GM11168 (cell line): ENCODE data around the gene PUS1.
"Not testable (repeated sequence)": the region's sequence is repeated elsewhere in the genome, so short reads cannot be mapped to it uniquely, and the experiment has no call there.

ENCODE experiments used
- in situ Hi-C: fragments of 300-500 bp; cut with MboI; formaldehyde crosslinking; loops from one replicate; pipeline ENCODE4 v1.12.0; 2022; ENCODE audit warnings: low sequenced_read_pairs; ENCODE audit not compliant: unreplicated experiment

Gene PUS1

DNA sequence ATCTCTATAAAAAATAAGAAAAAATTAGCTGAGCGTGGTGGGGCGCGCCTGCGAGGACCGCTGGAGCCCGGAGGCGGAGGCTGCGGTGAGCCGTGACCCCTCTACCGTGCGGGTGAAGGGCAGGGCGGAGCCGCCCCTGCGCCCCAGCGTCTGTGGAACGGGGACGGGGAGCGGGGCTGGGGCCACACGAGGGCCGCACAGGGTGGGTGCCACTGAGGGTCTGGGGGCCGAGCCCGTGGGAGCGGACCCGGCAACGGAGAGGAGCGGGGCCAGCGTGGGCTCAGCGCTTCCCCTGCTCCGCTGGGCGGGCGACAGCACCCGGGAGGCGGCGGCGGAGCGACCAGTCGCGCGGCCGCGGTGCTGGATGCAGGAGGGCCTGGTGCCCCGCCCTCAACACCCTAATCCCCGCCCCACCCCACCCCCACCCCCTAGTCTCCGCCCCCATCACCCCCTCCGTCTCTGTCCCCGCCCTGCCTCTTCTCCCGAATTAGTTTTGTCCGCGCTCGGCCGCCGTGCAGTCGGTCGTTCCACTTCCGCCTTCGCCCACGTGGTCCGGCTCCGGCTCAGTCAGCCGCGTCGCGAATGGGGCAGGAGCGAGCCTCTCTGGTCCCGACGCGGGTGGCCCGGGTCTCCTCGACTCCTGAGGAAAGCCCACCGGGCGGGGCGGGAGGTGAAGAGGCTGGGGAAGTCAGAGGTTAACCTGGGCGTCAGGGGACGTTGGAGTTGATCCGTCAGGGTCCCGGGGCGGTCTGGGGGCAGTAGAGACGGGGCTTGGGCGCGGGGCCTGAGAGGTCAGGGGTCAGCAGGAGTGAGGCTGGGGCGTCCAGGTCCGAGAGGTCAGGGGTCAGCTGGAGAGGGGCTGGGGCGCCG is at the start of gene PUS1:
Gene PUS1 (plus strand): TSS at position 566 of the 870 bp plus-strand sequence. CDS start 447 bp downstream, outside the sequence.
- in situ Hi-C loops, result no loop called here

DNA sequence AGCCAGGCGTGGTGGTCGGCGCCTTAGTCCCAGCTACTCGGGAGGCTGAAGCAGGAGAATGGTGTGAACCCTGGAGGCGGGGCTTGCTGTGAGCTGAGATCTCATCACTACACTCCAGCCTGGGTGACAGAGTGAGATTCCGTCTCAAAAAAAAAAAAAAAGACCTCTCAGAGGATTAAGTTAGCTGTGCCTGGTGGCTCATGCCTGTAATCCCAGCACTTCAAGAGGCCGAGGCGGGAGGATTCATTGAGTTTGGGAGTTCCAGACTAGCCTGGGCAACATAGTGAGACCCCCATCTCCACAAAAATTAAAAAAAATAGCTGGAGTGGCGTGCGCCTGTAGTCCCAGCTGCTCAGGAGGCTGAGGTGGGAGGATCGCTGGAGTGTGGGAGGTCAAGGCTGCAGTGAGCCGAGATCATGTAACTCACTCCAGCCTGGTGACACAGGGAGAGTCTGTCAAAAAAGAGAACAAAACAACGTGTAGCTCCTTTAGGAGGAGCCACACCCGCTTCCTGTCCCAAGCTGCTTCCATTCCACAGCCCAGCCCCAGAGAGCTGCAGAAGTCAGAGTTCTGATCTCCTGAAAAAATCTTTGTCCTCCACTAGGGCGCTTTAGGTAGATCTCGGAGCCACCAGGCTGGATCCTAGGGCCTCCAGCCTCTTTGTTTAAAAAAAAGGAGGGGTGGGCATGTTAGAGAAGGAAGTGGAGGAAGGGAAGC is 46.1 kb upstream of the PUS1 start:
- in situ Hi-C loops, result no loop called here

DNA sequence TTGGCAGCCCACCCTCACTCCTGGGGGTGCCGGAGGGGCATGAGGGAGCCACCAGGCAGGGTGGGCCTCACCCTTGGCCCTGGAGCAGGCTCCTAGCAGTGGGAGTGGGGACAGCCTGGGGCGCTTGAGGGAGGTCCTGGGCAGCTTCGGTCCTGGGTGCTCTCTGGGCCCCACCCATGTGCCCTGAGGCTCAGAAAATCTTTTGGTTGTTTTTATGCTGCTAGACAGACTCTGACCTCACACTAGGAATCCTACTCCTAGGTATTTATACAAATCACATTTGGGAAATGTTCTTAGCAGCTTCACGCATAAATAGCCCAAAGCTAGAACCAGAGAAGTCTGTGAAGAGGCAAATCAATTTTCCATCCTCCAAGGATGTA is 45.6 kb upstream of the PUS1 start:
- in situ Hi-C loops, result no loop called here

DNA sequence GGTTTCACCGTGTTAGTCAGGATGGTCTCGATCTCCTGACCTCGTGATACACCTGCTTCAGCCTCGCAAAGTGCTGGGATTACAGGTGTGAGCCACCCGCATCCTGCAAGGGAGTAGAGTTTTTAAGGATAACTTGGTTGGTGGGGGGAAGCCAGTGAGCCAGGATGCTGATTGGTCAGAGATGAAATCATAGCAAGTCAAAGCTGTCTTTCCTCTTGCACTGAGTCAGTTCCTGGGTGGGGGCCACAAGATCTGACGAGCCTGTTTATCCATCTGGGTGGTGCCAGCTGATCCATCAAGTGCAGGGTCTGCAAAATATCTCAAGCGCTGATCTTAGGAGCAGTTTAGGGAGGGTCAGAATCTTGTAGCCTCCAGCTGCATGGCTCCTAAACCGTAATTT is 44.0 kb upstream of the PUS1 start:
- in situ Hi-C loops, result not testable (repeated sequence)

DNA sequence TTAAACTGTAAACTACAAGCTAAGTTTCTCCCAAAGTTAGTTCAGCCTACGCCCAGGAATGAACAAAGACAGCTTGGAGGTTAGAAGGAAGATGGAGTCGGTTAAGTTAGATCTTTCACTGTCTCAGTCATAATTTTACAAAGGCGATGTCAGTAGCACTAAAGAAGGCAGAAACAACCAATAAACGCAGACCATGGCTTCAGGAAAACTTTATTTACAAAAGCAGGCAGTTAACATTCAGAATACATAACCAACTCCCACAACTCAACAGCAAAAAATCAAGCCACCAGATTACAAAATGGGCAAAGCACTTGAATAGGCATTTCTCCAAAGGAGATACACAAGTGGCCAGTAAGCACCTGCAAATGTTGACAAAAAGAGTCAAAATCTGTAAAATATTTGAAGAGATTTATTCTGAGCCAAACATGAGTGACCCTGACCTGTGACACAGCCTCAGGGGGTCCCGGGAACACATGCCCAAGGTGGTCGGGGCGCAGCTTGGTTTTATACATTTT is 43.5 kb upstream of the PUS1 start:
- in situ Hi-C loops, result no loop called here

DNA sequence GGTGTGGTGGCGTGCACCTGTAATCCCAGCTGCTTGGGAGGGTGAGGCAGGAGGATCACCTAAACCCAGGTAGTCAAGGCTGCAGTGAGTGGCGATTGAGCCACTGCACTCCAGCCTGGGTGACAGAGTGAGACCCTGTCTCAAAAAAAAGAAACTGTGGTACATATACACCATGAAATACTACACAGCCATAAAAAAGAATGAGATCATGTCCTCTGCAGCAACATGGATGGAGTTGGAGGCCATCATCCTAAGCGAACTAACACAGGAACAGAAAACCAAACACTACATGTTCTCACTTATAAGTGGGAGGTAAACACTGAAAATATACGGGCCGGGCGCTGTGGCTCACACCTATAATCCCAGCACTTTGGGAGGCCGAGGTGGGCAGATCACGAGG is 37.4 kb upstream of the PUS1 start:
- in situ Hi-C loops, result not testable (repeated sequence)

DNA sequence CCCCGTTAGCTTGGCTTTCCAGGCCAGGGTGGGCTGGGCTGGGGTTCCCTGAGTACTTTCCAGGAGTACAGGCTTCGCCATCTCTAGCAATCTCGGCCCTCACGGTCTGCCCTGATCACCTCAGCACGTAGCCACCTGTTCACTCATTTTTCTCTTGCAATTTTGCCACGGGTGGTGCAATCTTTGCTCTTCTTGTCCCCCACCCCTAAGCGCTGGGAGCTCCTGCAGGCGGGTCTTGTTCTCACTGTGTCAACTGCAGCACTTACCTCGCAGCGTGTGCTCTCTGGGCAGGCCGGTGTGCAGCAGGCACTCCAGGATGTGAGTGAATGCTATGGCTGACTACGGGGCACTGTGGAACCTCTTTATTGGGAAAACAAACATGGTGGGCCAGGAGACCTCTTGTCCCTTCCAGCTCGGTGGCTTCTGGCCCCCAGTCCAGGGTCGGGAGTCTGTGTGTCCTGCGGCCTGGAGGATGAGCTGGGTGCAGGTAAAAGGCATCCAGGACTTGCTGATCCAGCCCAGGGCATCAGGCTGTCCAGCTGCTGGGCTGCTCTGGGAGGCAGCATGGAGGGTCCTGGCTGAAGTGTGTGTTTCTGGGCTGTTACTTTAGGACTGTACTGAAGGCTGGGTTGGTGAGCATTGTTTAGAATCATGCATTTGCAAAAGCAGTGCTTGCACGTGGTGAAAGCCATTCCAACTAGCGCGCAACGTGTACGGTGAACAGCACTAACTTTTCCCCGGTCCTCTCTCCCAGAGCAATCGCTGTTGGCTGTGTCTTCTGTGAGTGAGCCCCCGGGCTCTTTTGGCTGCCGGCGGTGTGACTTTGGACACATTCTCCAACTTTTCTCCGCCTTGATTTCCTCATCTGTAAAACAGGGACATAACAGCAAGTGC is 36.1 kb upstream of the PUS1 start:
- in situ Hi-C loops, result no loop called here

DNA sequence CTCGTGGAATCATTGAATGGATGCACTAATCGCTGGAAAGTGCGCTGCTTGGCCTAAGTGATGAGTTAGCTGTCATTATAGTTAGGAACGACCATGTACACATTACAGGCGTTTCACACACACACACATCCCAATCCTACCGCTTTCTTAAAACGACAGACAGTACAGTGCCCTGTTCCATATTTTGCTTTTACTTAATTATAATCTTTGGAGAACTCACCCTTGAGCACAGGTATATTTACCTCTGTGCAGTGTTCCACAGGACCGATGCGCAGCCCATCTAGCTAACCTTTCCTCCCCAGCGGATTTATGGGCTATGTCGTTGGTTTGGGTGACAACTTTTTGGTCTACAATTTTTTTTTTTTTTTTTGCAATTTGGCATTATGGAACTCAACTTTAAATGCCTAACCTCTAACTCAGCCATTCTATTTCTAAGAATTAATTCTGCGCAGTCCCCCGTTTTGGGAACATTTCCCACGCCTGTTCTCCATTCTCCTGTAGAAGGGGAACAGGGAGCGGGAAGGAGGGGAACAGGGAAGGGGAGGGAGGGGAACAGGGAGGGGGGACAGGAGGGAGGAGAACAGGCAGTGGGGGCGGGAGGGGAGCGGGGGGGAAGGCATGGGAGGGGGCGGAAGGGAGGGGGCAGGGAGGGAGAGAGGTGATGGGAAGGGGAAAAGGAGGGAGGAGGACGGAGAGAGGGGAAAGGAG is 35.3 kb upstream of the PUS1 start:
- in situ Hi-C loops, result no loop called here

DNA sequence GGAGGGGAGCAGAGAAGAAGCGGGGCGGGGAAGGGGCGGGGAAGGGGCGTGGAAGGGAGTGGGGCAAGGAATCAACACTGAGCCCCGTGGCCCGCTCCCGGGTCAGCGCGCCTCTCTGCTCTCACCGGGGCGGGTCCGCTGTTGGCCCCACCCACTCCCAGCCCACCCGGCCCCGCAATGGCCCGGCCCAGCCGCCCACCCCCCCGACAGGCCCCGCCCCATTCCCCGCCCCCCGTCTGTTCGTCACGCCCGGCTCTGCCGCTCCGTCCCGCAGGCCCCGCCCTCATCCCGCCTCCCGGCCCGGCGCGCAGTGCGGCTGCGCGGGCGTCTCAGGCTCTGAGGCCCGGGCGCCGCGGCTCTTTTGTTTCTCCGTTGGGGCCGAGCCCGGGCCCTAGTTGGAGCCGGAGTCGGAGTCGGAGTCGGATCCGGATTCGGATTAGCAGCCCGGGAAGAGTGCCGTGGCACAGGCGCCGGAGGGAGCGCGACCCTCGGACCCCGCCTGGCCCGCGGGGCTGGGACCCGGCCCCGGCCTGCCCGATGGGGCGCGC is 34.7 kb upstream of the PUS1 start, which contains the start of gene ULK1:
Gene ULK1 (plus strand): TSS at position 310 of the 548 bp plus-strand sequence. CDS start 380 bp downstream, outside the sequence.
- in situ Hi-C loops, result no loop called here

DNA sequence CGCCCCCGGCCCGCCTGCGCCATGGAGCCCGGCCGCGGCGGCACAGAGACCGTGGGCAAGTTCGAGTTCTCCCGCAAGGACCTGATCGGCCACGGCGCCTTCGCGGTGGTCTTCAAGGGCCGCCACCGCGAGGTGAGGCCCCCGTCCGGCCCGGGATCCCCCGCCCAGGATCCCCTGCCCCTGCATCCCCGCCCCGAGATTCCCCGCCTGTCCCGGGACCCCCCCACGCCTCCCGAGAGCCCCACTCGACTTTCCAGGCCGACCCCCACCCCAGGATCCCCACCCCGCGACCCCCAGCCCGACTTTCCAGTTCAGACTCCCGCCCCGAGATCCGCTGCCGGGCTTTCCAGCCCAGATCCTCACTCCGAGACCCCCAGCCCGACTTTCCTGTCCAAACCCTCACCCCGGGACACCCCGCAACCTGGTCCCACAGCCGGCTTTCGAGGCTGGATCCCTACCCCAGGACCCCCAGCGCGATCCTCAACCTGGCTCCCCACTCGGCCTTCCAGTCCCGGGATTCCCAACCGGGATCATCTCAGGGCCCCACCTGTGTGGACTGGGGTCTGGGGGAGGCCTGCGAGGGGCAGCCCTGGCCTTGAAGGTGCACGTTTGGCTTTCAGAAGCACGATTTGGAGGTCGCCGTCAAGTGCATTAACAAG is 34.0 kb upstream of the PUS1 start:
- in situ Hi-C loops, result no loop called here

DNA sequence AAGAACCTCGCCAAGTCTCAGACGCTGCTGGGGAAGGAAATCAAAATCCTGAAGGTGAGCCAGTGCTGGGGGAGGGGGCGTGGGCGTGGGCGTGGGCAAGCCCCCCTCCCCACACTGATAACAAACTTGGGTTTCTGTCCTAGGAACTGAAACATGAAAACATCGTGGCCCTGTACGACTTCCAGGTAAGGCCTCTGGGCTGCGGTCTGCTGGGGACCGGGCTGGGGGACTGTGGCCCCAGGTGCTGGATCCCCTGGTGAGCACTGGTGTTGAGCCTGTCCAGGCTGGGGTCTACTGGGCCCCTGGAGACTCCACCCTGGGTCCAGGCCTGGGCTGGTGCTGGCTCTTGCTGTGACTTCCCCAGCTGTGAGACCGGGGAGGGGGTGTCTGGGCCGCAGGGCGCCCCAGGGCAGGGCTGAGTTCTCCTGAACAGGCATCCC is 33.4 kb upstream of the PUS1 start:
- in situ Hi-C loops, result no loop called here

DNA sequence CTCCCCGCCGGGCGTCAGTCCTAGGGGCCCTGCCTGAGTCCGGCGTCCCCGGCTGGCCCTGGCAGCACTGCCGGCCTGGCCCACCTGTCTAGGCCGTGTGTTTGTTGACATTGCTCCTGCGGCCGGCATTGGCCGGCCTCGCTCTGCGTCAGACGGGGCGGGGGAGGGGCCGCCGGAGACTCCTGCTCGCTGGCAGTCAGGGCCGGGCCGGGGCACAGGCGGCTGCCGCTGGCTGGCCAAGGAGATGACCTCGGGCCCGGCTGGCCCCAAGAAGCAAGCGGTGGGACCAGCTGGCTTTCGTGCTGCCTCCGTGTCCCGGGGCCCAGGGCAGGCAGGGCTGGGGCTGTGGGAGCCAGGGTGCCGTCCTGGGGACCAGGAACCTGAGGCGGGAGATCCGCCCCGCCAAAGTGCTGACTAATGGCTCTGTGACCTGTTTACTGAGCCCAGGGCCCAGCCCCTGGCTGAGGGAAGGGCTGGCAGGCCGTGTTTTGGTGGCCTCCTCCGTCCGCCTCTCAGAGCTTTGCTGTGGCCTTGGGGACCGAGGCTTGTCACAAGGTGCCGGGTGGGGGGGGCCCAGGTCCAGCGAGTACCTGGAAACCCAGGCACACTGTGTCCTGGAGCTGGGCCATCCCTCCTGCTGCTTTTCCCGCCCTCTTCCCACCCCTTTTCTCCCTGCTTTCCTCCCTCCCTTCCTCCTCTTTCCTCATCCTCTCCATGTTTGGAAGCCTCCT is 32.8 kb upstream of the PUS1 start:
- in situ Hi-C loops, result no loop called here

DNA sequence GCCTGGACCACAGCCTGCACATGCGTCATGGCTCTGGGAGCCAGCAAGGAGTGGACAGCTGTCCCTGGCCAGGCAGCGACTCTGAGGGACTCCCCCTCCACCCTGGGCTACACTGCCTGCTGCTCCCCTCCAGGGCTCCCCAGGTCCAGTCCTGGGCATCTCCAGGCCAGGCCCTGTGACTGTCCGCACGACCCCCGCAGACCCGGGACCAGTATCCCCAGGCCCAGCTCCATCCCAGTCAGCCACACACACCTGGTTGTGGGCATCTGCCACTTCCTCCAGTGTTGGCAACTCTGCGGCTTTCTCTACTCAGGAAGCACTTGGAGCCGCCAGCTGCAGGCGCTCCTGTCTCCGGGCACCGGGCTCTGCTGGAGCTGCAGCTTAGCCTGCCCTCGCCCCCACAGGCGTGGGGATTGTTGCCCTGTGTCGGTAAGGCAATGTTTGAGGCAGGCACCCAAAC is 32.2 kb upstream of the PUS1 start:
- in situ Hi-C loops, result no loop called here

DNA sequence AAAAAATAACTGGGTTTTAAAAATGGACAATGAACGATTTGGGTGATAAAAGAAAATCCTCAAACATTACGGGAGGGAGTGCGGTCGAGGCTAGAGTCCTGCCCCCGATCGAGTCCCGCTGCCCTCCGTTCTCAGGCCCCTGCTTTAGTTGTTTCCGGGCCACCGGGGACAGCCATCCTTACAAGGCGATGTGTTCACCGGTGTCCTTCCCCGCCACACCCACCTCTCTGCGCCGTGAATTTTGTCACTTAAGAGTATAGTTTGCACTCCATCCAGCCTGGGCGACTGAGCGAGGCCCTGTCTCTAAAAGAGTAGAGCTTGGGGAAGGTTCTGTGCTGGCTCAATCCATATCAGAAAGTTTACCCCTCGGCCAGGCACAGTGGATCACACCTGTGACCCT is 31.8 kb upstream of the PUS1 start:
- in situ Hi-C loops, result no loop called here

DNA sequence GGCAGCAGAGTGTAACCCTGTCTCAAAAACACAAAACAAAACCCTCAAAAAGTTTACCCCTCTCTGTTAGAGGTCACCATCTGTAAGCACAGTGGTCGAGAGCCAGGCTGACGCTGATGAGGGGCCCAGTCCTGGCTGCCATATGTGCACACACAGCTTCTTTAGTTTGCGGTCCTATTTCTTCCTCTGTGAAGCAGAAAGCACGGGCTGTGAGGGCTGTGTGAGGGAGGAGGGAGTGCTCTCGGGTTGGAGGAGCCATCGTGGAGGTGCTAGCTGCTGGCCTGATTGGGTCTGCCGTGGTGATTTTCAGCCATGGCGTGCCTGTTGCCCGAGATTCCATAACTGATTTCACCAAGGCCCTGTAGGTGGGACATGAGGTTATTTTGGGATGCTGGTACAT is 31.2 kb upstream of the PUS1 start:
- in situ Hi-C loops, result no loop called here

DNA sequence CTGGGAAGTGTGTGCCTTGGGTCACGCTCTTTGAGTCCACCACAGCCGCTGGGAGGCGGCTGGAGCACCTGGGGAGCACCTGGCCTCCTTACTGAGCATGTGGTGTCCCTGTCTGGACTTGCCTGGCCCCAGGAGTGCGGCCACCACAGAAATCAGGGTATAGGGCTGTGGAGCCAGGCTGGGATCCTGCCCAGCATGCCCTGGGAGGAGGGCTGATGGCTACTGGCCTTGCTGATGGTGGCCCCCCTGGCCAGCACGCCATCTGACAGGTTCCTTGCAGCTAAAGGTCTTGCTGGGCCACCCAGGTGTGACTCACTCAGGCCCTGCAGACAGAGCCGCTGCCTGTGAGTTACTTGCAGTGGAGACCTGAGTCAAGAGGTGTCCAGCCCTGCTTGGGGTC is 28.7 kb upstream of the PUS1 start:
- in situ Hi-C loops, result no loop called here

DNA sequence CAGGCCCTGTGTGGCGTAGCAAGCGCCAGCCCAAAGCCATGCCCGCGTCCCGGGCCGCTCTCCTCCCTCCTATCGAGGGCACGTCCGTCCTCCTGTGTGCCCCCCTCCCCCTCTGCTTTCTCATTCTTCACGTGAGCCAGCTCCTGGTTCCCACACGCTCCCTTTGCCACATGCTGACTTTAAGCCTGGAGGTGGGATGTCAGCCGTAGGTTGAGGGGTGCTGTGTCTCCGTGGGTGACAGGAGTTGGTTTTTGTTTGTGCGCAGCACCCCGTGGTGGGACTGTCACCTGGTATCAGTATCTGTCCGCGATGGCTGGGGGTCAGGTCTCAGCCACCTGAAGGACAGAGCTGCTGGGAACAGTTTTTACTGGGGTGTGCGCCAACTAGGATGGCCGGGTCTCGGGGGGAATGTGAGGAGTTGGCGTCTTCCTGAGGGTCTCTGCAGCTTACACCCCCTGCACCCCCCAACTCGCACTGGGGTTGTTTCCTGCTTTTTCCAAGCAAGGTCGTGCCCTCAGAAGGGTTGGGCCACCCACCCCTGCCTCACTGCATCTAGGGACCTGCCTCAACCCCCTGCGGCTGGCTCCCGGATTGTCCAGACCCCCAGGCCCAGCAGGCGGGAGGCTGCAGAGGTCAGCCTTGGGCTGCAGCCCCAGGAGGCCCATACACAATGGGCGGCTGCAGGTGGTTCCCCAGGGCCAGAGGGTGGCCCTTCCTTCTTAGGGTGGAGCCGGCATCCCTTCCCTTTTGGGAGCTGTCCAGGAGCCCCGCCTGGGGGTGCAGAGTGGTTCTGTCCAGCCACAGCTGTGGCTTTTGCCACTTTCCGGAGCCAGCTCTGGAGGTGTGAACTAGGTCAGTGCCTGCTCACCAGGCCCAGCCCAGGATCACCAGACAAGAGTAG is 27.4 kb upstream of the PUS1 start:
- in situ Hi-C loops, result no loop called here
